ENCODE measurements around the gene ANO3. TPM values are rescaled to one million over a fixed set of nuclear protein-coding genes. Genes with fewer than 3 reads are reported as not detected.

ANO3 gene
- total RNA-seq, 1 experiment from 2014 or later: not detected

DNA sequence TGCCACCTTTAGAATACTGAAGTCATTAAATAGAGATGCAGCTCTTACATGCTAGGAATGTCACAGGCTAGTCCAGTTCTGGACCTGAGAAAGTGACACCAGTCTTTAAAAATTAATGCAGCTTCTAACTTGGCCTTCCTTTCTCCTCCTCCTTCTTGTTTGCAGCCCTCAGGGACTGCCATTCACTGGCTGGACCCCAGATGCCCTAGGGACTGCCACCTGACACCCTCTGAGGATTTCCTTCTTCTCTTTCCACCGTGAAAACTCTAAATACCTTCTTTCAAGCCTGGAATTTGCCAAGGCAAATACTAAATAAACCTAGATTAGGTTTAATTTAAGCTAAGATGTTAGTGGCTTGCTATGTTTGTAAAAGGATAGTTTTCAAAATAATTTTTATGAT is 161.7 kb downstream of the ANO3 start:
- no peaks in the 10 kb centered on the region for H3K4me1 ChIP-seq (replicated peaks; ENCODE audit: insufficient read depth)
- TF ChIP-seq CTCF (conservative IDR thresholded peaks at IDR 0.05) (no peak), EZH2 (IDR thresholded peaks at IDR 0.05; ENCODE audit: low read depth) (no peak)
- H3K36me3 ChIP-seq (ENCODE audit: low read depth): no peaks in the 10 kb centered on the region
- no peak overlapping the region for H3K4me2 ChIP-seq
- H3K79me2 ChIP-seq (ENCODE audit: low read depth): no peaks in the 10 kb centered on the region
- no peak overlapping the region for H3K27ac ChIP-seq
- intact Hi-C loops (cut with micrococcal nuclease; ENCODE audit: unreplicated experiment): no loop called here
- CTCF ChIA-PET: no interaction called here
- POLR2A ChIA-PET (ENCODE audit: unreplicated experiment): no interaction called here
- no peak overlapping the region for H3K4me3 ChIP-seq
- H2AFZ ChIP-seq: no peak overlapping the region
- DNase-seq: no peak
- H4K20me1 ChIP-seq (ENCODE audit: insufficient read depth): no peaks in the 10 kb centered on the region
- H3F3A ChIP-seq (ENCODE audit: insufficient read depth, low read depth): no peaks in the 10 kb centered on the region
- BruUV-seq (replicated peaks): no TSS peak
- no peaks in the 10 kb centered on the region for H3K27me3 ChIP-seq (ENCODE audit: insufficient read depth, low read depth)
- no peaks in the 10 kb centered on the region for H3K9me2 ChIP-seq (ENCODE audit: insufficient read depth)
- no peaks in the 10 kb centered on the region for H3K9me3 ChIP-seq (ENCODE audit: insufficient read depth, low read depth)

GRCh38 chr11:26507229-26507628 is 175.3 kb downstream of the ANO3 start:
- POLR2A ChIA-PET (ENCODE audit: unreplicated experiment): no interaction called here
- Histone ChIP-seq H3K27ac (no peak overlapping the region), H3K4me2 (no peak overlapping the region), H3F3A (ENCODE audit: insufficient read depth, low read depth) (no peaks in the 10 kb centered on the region), H3K79me2 (ENCODE audit: low read depth) (no peaks in the 10 kb centered on the region), H4K20me1 (ENCODE audit: insufficient read depth) (no peaks in the 10 kb centered on the region), H3K4me1 (replicated peaks; ENCODE audit: insufficient read depth) (no peaks in the 10 kb centered on the region), H3K4me3 (no peak overlapping the region), H2AFZ (no peak overlapping the region), H3K36me3 (ENCODE audit: low read depth) (no peaks in the 10 kb centered on the region), H3K27me3 (ENCODE audit: insufficient read depth, low read depth) (no peaks in the 10 kb centered on the region), H3K9me2 (ENCODE audit: insufficient read depth) (no peaks in the 10 kb centered on the region), H3K9me3 (ENCODE audit: insufficient read depth, low read depth) (no peaks in the 10 kb centered on the region)
- CTCF ChIA-PET: no interaction called here
- TF ChIP-seq EZH2 (IDR thresholded peaks at IDR 0.05; ENCODE audit: low read depth): no peak
- DNase-seq: no peak
- BruUV-seq (replicated peaks): no TSS peak
- intact Hi-C loops (cut with micrococcal nuclease; ENCODE audit: unreplicated experiment): no loop called here

DNA sequence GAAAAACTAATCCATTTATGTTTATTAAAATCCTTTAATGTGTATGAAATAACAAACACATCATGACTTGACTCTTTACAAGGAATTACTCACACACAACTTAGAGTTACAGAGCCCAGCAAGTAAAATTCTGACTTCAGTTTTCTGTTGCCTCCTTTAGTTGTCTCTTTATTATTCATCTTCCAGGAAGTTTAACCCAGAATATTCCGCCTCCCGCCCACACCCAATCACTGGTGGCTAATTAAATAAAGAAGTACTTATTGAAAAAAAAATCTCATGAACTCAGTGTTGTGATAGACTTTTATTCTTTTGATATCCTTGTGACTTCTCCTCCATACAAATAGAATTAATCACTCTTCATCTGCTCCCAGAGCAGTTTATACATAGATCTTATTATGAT is 178.2 kb downstream of the ANO3 start:
- no peak for DNase-seq
- Histone ChIP-seq H3K27me3 (ENCODE audit: insufficient read depth, low read depth) (peaks cover 6% of the 10 kb centered on the region; the same call in 1 of the 2 replicates), H2AFZ (no peak overlapping the region), H3K9me2 (ENCODE audit: insufficient read depth) (no peaks in the 10 kb centered on the region), H3K9me3 (ENCODE audit: insufficient read depth, low read depth) (no peaks in the 10 kb centered on the region), H3K4me1 (replicated peaks; ENCODE audit: insufficient read depth) (no peaks in the 10 kb centered on the region), H3K36me3 (ENCODE audit: low read depth) (no peaks in the 10 kb centered on the region), H3F3A (ENCODE audit: insufficient read depth, low read depth) (no peaks in the 10 kb centered on the region), H3K4me2 (no peak overlapping the region), H3K4me3 (no peak overlapping the region), H4K20me1 (ENCODE audit: insufficient read depth) (no peaks in the 10 kb centered on the region), H3K79me2 (ENCODE audit: low read depth) (no peaks in the 10 kb centered on the region), H3K27ac (no peak overlapping the region)
- TF ChIP-seq CTCF (conservative IDR thresholded peaks at IDR 0.05): no peak
- TF ChIP-seq EZH2 (IDR thresholded peaks at IDR 0.05; ENCODE audit: low read depth): no peak
- no TSS peak for BruUV-seq (replicated peaks)
- intact Hi-C loops (cut with micrococcal nuclease; ENCODE audit: unreplicated experiment): no loop called here
- ChIA-PET POLR2A (ENCODE audit: unreplicated experiment) (no interaction called here), CTCF (no interaction called here)

DNA sequence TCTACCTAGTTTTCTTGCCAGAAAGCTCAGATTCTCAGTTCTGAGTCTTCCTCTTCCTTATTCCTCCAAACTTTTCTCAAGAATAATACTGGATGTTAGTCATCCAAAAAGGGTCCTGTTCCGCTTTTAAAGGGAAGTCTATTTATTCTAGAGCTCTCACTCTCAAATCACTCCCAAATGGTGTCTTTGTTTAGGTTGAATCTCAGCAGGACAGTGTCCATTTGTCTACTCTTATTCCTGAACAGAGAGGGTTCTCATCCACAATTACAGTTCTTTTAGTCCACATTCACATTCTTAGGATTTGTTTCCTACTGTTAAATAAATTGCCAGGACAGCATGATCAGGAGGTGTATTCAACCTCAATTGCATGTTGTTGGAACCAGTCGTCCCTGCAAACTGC is 178.8 kb downstream of the ANO3 start:
- H3K27ac ChIP-seq: no peak overlapping the region
- H2AFZ ChIP-seq: no peak overlapping the region
- intact Hi-C loops (cut with micrococcal nuclease; ENCODE audit: unreplicated experiment): no loop called here
- no peak overlapping the region for H3K4me2 ChIP-seq
- no peak for DNase-seq
- no peak overlapping the region for H3K4me3 ChIP-seq
- H3K4me1 ChIP-seq (replicated peaks; ENCODE audit: insufficient read depth): no peaks in the 10 kb centered on the region
- ChIA-PET POLR2A (ENCODE audit: unreplicated experiment) (no interaction called here), CTCF (no interaction called here)
- no peaks in the 10 kb centered on the region for H3K9me3 ChIP-seq (ENCODE audit: insufficient read depth, low read depth)
- peaks cover 6% of the 10 kb centered on the region; the same call in 1 of the 2 replicates for H3K27me3 ChIP-seq (ENCODE audit: insufficient read depth, low read depth)
- no peaks in the 10 kb centered on the region for H3K79me2 ChIP-seq (ENCODE audit: low read depth)
- no TSS peak for BruUV-seq (replicated peaks)
- no peak for TF ChIP-seq EZH2 (IDR thresholded peaks at IDR 0.05; ENCODE audit: low read depth)
- TF ChIP-seq CTCF (conservative IDR thresholded peaks at IDR 0.05): no peak
- no peaks in the 10 kb centered on the region for H3F3A ChIP-seq (ENCODE audit: insufficient read depth, low read depth)
- no peaks in the 10 kb centered on the region for H3K9me2 ChIP-seq (ENCODE audit: insufficient read depth)
- no peaks in the 10 kb centered on the region for H4K20me1 ChIP-seq (ENCODE audit: insufficient read depth)
- H3K36me3 ChIP-seq (ENCODE audit: low read depth): no peaks in the 10 kb centered on the region

Data from PC-9 (cell line).